HepG2 (cell line): ENCODE data around the gene PTPRCAP. TPM values are rescaled to one million over a fixed set of nuclear protein-coding genes. Genes with fewer than 3 reads are reported as not detected.

Experiments used
- ELF1 ChIP-seq: sonication (generic); formaldehyde crosslinking; IDR thresholded peaks from 2 replicates; pipeline ENCODE4 v1.4.0; 2020; ENCODE audit warnings: missing genetic modification reagents
- IRF1 ChIP-seq: sonication (generic); formaldehyde crosslinking; IDR thresholded peaks from 2 replicates; pipeline ENCODE4 v1.4.0; 2020; ENCODE audit warnings: low read depth, mild to moderate bottlenecking, missing genetic modification reagents
- JDP2 ChIP-seq: sonication (generic); formaldehyde crosslinking; IDR thresholded peaks from 2 replicates; pipeline ENCODE4 v1.8.1; 2022; ENCODE audit warnings: missing genetic modification reagents, borderline replicate concordance
- JUND ChIP-seq: sonication (generic); formaldehyde crosslinking; IDR thresholded peaks from 2 replicates; pipeline ENCODE4 v1.8.0; 2022; ENCODE audit warnings: mild to moderate bottlenecking, missing genetic modification reagents
- KDM5B ChIP-seq: sonication (generic); formaldehyde crosslinking; IDR thresholded peaks from 2 replicates; pipeline ENCODE4 v1.4.0; 2020; ENCODE audit warnings: missing genetic modification reagents, mild to moderate bottlenecking, borderline replicate concordance
- MYNN ChIP-seq: sonication (generic); formaldehyde crosslinking; IDR thresholded peaks from 2 replicates; pipeline ENCODE4 v1.4.0; 2020; ENCODE audit warnings: mild to moderate bottlenecking, low read depth, missing genetic modification reagents
- PHF5A ChIP-seq: IDR thresholded peaks from one replicate; pipeline ENCODE4 v1.6.1; 2018; ENCODE audit warnings: low read depth, missing genetic modification reagents; ENCODE audit not compliant: unreplicated experiment
- SRSF1 ChIP-seq: fragments of 200-400 bp; formaldehyde crosslinking; optimal IDR thresholded peaks from 2 replicates; pipeline ENCODE3; 2017; ENCODE audit warnings: mild to moderate bottlenecking, low read depth, low read length, moderate library complexity
- SYNCRIP ChIP-seq: fragments of 200-400 bp; formaldehyde crosslinking; IDR thresholded peaks from 2 replicates; pipeline ENCODE4 v1.6.1; 2018; ENCODE audit warnings: mild to moderate bottlenecking, low read depth, low read length; ENCODE audit not compliant: insufficient read depth
- YY1 ChIP-seq: IDR thresholded peaks from 2 replicates; pipeline ENCODE4 v1.6.1; 2011; ENCODE audit warnings: low read length, low read depth, moderate library complexity, mild to moderate bottlenecking; ENCODE audit not compliant: insufficient read depth, insufficient replicate concordance
- ZFP36L1 ChIP-seq: sonication (generic); formaldehyde crosslinking; IDR thresholded peaks from 2 replicates; pipeline ENCODE4 v1.8.0; 2022; ENCODE audit warnings: mild to moderate bottlenecking, missing genetic modification reagents, moderate library complexity
- ZNF20 ChIP-seq: sonication (generic); formaldehyde crosslinking; IDR thresholded peaks from 2 replicates; pipeline ENCODE4 v1.4.0; 2020; ENCODE audit warnings: mild to moderate bottlenecking, moderate library complexity, missing genetic modification reagents
- ZNF878 ChIP-seq: sonication (generic); formaldehyde crosslinking; IDR thresholded peaks from 2 replicates; pipeline ENCODE4 v1.8.1; 2023; ENCODE audit warnings: mild to moderate bottlenecking, missing genetic modification reagents, moderate library complexity
- polyA plus RNA-seq, 8 experiments: library from polyadenylated mRNA; depleted of rRNA in 3 of 8; stranded (reverse) in 7 of 8; unstranded in 1 of 8; fragments of >200 nt; fragmentation: Illumina TruSeq in 4 of 8; extraction: Trizol in 4 of 8; gene quantifications; 2 replicates each; pipeline versions ENCODE4 v1.2.1 to v1.2.3, GENCODE V29; 2011 to 2016; ENCODE audit warnings: low read depth in 4 of 8, missing spikeins in 1 of 8, mixed read lengths in 1 of 8; ENCODE audit not compliant: insufficient read depth in 1 of 8
- total RNA-seq, 5 experiments: library from RNA; depleted of rRNA; stranded (reverse); fragments of >200 nt; fragmentation: Illumina TruSeq; extraction: Trizol; gene quantifications; 2 replicates each; pipeline ENCODE4 v1.2.3, GENCODE V29; 2016; ENCODE audit warnings: low read depth in 1 of 5
- TF ChIP-seq, protein P1 (sequence below): sonication (generic); formaldehyde crosslinking; IDR thresholded peaks from 2 replicates; pipeline ENCODE4 v1.4.0; 2020; ENCODE audit warnings: missing genetic modification reagents, mild to moderate bottlenecking, borderline replicate concordance
- TF ChIP-seq, protein P2 (sequence below): IDR thresholded peaks from 2 replicates; pipeline ENCODE4 v1.6.1; 2016; ENCODE audit warnings: control low read depth
- TF ChIP-seq, protein P3 (sequence below): sonication (generic); formaldehyde crosslinking; IDR thresholded peaks from 2 replicates; pipeline ENCODE4 v1.5.1; 2020; ENCODE audit warnings: missing genetic modification reagents, mild to moderate bottlenecking, borderline replicate concordance
- TF ChIP-seq, protein P4 (sequence below): sonication (generic); formaldehyde crosslinking; IDR thresholded peaks from 2 replicates; pipeline ENCODE4 v1.8.1; 2023; ENCODE audit warnings: missing genetic modification reagents, mild to moderate bottlenecking, borderline replicate concordance

Gene PTPRCAP
- total and polyA plus RNA-seq, 2 of the 13 experiments (the other 11 are each of a cell fraction or from before 2014, with no cell fraction given), result 0.60 to 0.70 TPM

GRCh38 chr11:67391304-67392182, 45.9 kb downstream of the PTPRCAP start, which contains the start of gene RAD9A (continued):
- TF ChIP-seq ZNF878 (CRISPR knock-in tag), result peak; percentile 92
- TF ChIP-seq MYNN, result no peak; the same call in 1 of the 2 replicates
- TF ChIP-seq, protein P1, sequence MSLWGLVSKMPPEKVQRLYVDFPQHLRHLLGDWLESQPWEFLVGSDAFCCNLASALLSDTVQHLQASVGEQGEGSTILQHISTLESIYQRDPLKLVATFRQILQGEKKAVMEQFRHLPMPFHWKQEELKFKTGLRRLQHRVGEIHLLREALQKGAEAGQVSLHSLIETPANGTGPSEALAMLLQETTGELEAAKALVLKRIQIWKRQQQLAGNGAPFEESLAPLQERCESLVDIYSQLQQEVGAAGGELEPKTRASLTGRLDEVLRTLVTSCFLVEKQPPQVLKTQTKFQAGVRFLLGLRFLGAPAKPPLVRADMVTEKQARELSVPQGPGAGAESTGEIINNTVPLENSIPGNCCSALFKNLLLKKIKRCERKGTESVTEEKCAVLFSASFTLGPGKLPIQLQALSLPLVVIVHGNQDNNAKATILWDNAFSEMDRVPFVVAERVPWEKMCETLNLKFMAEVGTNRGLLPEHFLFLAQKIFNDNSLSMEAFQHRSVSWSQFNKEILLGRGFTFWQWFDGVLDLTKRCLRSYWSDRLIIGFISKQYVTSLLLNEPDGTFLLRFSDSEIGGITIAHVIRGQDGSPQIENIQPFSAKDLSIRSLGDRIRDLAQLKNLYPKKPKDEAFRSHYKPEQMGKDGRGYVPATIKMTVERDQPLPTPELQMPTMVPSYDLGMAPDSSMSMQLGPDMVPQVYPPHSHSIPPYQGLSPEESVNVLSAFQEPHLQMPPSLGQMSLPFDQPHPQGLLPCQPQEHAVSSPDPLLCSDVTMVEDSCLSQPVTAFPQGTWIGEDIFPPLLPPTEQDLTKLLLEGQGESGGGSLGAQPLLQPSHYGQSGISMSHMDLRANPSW (CRISPR knock-in tag), result no peak
- no peak for TF ChIP-seq SYNCRIP
- TF ChIP-seq JDP2 (CRISPR knock-in tag), result no peak
- peak; percentile 65 for TF ChIP-seq PHF5A (CRISPR knock-in tag)
- TF ChIP-seq KDM5B, result peak; percentile 97
- TF ChIP-seq, protein P2, sequence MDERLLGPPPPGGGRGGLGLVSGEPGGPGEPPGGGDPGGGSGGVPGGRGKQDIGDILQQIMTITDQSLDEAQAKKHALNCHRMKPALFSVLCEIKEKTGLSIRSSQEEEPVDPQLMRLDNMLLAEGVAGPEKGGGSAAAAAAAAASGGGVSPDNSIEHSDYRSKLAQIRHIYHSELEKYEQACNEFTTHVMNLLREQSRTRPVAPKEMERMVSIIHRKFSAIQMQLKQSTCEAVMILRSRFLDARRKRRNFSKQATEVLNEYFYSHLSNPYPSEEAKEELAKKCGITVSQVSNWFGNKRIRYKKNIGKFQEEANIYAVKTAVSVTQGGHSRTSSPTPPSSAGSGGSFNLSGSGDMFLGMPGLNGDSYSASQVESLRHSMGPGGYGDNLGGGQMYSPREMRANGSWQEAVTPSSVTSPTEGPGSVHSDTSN, result no peak
- TF ChIP-seq IRF1 (CRISPR knock-in tag), result no peak
- peak; percentile 62 for TF ChIP-seq YY1
- TF ChIP-seq JUND (CRISPR knock-in tag), result peak; percentile 63; the same call in 1 of the 2 replicates
- TF ChIP-seq, protein P3, sequence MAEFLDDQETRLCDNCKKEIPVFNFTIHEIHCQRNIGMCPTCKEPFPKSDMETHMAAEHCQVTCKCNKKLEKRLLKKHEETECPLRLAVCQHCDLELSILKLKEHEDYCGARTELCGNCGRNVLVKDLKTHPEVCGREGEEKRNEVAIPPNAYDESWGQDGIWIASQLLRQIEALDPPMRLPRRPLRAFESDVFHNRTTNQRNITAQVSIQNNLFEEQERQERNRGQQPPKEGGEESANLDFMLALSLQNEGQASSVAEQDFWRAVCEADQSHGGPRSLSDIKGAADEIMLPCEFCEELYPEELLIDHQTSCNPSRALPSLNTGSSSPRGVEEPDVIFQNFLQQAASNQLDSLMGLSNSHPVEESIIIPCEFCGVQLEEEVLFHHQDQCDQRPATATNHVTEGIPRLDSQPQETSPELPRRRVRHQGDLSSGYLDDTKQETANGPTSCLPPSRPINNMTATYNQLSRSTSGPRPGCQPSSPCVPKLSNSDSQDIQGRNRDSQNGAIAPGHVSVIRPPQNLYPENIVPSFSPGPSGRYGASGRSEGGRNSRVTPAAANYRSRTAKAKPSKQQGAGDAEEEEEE (CRISPR knock-in tag), result no peak
- TF ChIP-seq SRSF1, result no peak
- TF ChIP-seq ELF1 (CRISPR knock-in tag), result peak; percentile 45; the same call in 1 of the 2 replicates
- TF ChIP-seq ZNF20 (CRISPR knock-in tag), result no peak
- TF ChIP-seq ZFP36L1 (CRISPR knock-in tag), result peak; percentile 95
- TF ChIP-seq, protein P4, sequence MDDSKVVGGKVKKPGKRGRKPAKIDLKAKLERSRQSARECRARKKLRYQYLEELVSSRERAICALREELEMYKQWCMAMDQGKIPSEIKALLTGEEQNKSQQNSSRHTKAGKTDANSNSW (CRISPR knock-in tag), result peak; percentile 96; the same call in 1 of the 2 replicates
